IPS-NIHi7 (cell line): ENCODE data around the gene REL.
"Not testable (repeated sequence)": the region's sequence is repeated elsewhere in the genome, so short reads cannot be mapped to it uniquely, and the experiment has no call there.

Experiments used
- DNase-seq: peaks from one replicate; pipeline ENCODE4 v3.0.0; 2012; ENCODE audit warnings: mixed read lengths; ENCODE audit errors: extremely low spot score

The REL gene

DNA sequence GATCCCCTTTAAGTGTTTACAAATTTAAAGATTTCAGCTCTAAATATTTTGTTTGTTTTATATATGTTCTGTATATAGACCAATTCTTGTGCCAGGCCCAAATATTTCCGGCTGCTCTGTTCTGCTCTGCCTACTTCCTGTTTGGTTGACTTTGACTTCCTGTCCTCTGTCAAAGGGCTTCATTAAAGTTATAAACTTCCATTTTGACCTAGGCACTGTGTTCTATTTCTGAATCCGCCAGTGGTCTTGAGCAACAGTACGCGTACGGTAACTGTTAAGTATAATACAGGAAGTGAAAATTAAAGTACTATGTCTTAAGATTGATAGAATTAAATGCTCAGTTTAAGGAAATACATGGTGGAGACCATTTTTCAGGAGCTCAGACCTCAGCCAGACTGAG, 13.5 kb upstream of the REL start:
- DNase-seq = no peak

DNA sequence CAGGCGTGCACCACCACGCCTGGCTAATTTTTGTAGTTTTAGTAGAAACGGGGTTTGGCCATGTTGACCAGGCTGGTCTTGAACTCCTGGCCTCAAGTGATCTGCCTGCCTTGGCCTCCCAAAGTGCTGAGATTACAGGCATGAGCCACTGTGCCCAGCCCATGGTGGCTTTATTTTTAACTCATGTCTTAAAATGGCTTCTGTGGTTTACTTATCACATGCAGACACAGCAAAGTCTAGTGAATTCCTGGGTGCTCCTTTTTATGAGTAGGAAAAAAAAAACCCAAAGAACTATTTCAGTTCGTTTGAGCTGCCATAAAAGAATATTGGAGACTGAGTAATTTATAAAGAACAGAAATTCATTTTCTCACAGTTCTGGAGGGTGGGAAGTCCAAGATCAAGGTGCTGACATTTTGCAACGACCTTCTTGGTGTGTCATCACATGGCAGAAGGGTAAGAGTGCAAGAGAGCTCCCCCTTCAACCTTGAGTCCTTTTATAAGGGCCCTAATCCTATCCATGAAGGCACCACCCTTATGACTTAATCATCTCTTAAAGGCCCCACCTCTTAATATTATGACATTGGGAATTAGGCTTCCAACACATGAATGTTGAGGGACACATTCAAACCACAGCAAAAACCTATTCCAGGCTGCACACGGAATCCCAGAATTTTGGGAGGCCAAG, 12.6 kb upstream of the REL start:
- DNase-seq = no peak

DNA sequence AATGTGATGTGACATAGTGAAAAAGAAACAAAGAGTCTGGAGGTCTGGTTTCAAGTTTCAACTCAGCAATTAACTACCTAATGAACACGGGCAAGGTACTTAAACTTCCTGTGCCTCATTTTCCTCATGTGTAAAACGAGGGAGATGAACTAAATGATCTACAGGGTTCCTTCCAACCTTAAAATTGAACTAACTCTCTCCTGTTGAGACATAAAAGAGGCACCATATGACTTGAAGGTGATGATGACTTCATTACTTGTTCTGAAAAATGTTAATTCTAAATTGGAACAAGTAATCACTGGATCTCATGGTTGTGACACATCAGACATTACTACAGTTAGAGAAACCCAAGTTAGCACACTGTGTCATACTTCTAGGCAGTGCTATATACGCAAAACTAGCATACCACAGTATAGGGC, 8.9 kb upstream of the REL start:
- no peak for DNase-seq

DNA sequence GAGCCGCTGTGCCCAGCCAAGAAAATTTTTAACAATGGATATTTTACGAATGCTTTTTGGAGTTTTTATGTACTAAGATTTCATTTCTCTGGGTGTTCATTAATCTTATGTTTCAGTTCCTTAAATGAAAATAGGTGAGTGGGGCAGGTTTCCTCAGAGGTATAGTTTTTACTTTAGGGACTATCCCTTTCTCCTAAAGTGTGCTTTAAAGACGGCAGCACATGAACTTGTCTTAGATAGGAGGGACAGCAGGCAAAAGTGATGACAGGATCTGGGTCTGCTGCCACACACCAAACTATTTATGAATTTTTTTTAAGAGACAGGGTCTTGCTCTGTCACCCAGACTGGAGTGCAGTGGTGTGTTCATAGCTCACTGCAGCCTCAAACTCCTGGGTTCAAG, 8.0 kb upstream of the REL start:
- DNase-seq = no peak

DNA sequence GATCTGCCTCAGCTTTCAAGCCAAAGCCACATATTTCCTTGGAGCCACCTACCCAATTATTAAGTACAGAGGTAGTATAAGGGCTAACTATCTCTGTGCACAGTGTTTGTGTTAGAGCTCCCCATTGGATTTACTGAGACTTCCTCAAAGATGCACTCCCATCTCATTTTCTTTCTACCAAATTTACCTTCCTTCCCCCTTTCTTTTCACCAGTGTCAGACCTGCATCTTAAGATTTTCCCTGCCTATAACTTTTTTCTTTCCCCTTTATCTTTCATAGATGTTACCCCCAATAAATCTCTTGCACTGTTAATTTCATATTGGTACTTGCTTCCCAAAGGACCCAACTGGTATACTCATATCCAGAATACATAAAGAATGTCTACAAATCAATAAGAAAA, 5.9 kb upstream of the REL start:
- DNase-seq = no peak

DNA sequence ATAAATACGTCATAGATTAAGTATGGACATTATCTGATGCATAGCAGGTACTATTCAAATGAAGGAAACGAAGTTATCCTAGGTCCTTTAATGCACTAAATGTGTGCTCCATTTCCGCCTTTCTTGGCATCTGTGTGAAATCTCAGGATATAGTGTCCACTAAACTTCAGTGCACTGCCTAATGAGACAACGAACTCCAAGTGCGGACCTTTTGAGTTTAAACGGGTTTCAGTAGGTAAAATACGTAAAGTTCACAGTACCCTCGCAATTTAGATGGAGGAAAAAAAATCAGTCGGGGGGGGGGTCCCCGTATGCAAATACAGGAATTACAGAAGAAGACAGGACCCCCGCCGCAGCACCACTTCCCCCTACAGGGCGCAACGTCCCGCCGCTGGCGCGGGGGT, 729 bp upstream of the REL start:
- DNase-seq = no peak

DNA sequence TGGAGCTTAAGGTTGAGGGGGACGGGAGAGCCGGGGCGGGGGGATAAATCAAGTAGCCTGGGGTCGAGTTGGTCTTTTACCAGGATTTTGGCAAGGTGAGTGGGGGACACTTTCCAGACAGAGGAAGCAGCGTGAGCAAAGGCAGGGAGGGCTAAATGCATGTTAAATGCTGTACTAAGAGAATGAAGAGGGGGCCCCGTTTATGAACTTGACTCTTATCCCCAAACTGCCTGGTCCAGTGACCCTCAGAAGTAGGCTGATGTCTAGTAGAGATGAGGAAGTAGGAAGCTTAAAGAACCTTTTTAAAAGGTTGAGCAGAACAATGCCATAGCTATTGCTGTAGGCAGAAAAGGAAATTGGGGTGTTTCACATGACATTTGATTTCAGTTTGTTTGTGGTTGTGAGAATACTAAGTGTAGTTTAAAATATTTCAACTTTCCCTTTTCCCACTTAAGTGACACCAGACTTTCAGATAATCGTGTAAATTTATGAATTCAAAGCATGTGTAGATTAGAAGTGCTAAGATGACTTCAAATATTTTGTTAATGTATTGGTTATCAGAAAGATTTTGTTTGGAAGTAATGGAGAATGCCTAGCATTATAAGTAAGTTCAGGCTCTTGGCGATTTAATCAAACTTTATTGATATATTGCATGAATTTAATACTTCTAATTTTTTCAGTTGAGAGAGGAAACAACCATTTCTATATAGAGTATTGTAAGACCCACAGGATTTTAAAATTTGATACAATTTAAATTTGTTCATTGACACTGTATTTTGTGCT, 1.8 kb downstream of the REL start:
- no peak for DNase-seq

DNA sequence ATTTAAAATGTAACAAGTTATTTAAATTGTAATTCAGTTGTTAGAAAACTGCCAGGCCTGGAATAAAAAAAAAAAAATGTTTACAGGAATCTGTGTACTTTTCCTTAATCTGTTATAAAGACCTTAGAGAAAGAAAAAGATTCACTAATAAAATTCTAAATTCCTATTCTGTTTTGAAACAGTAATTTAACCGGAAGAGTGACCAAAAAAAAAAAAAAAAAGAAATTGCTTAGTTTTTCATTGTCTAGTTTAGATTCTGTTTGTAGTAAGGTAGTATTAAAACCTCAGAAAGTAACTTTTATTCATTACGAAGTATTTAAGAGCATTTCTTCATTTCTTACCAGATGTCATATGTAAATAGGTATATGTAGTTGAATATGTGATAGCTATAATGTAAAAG, 2.5 kb downstream of the REL start:
- no peak for DNase-seq

DNA sequence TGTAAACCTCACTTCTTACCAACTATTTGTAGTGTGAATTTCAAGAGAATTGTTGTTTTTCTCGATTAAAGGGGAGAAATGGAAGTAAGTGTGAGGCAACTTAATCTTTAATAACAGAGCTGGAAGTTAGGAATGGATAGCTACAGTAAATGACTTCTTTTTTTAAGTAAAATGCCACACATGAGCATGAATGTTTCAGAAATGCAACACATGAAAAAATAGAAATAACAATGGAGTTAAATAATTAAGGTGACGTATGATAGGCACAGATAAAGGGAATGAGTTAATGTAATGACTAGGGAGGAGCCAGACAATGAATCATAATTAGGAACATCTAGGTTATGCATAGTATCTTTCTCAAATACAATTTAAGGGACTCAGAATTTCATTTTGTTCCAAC, 3.4 kb downstream of the REL start:
- no peak for DNase-seq

DNA sequence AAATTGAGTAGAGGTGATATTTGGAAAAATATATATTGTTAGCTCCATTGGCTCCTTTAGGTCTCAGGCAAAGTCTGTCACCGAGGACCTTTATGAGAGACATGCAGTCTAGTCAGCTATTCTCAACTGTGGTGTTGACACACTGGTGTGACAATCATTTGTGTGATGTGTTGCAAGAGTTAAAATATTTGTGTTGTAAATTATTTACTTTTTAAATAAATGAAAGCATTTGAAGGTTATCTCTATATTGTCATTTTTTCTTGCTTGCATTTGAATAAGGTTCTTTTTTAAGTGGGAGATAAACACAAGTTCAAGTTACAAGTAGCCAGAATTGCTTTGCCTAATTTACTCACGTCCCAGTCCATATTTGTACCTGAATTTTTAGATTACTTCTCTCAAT, 4.3 kb downstream of the REL start:
- no peak for DNase-seq

DNA sequence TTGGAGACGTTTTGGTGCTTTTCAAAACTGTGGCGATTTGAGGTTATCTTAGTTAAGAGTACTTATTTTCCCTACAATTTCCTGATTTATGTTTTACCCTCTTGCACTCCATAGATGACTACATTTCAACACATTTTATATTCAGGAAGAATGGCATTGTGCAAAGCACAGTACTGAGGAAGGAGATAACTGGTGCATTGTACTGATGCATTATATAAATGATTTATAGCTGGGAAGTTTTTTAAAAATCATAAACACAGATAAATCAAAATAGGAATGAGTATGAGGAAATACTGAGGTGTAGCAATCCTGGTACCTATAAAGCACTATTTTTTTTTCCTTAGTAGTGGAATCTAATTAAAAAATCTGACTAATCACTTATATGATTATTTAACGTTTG, 5.6 kb downstream of the REL start:
- DNase-seq = no peak

DNA sequence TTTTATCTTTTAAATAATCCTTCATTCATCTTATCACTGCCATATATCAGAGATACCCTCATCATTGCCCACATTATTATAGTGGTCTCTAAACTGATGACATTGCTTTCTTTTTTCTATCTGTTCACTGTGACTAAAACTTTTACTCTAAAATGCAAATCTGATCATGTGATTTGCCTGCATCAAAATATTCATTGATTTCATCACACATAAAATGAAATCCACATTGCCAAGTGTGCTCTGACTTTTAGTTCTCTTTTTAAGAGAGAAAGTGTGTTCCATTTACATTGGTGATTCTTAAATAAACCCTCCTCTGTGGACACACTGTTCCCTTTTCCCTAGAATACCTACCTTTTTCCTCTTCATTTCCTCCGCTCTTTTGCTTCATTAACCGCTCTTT, 7.5 kb downstream of the REL start:
- no peak for DNase-seq

DNA sequence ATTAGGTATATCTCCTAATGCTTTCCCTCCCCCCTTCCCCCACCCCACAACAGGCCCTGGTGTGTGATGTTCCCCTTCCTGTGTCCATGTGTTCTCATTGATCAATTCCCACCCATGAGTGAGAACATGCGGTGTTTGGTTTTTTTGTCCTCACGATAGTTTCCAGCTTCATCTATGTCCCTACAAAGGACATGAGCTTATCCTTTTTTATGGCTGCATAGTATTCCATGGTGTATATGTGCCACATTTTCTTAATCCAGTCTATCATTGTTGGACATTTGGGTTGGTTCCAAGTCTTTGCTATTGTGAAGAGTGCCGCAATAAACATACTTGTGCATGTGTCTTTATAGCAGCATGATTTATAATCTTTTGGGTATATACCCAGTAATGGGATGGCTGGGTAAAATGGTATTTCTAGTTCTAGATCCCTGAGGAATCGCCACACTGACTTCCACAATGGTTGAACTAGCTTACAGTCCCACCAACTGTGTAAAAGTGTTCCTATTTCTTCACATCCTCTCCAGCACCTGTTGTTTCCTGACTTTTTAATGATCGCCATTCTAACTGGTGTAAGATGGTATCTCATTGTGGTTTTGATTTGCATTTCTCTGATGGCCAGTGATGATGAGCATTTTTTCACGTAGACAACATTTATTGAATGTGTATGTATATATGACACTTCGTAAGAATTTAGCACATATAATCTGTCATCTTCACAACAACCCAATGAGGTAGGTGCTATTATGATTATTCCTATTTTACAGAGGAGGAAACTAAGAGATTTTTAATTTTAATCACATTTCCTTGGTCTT, 8.4 kb downstream of the REL start:
- DNase-seq = not testable (repeated sequence)

DNA sequence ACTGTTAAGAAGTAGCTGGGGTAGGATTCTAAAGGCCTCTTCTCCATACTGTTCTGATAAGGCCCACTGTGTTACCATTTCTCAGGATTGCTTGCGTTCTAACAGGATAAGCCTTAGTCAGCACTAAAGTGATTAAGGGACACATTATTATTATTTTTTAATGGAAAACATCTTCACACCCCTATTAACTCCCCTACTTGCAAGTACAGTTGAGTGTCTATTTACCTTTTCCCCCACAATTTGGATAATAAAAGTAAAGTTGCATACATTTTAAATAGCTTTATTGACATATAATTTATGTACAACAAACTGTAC, 9.0 kb downstream of the REL start:
- no peak for DNase-seq

DNA sequence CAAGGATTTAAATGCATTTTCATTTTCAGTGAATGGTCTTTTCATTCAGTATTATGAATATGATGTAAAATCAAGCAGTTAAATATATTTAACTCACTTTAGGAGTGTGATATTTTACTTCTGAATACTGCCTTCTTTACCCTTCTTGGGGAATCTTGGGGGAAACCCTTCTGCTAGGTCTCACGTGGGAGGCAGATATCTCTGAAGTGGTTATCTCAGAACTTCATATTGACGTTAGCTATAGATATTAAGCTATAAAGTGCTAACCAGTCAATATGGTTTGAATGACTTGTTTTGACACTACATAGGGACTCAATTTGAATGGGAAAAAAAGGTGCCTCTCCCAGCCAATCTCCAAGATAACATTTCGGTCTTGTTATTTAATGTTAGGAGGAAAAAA, 9.8 kb downstream of the REL start:
- DNase-seq = no peak

DNA sequence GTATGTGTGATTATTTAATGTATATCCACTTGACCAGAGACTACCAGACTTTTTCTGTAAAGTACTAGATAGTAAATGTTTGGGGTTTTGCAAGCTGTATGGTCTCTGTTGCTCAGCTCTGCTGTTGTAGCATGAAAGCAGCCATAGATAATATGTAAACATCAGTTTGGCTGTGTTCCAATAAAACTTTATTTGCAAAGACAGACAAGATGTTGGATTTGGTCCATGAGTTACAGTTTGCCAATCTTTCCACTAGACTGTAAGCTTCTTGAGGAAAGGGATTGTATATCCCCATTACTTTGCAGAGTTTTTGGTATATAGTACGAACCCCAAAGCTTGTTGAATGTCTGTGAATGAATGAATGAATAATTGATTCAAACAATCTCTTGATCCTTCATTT, 17.2 kb downstream of the REL start:
- DNase-seq = no peak

DNA sequence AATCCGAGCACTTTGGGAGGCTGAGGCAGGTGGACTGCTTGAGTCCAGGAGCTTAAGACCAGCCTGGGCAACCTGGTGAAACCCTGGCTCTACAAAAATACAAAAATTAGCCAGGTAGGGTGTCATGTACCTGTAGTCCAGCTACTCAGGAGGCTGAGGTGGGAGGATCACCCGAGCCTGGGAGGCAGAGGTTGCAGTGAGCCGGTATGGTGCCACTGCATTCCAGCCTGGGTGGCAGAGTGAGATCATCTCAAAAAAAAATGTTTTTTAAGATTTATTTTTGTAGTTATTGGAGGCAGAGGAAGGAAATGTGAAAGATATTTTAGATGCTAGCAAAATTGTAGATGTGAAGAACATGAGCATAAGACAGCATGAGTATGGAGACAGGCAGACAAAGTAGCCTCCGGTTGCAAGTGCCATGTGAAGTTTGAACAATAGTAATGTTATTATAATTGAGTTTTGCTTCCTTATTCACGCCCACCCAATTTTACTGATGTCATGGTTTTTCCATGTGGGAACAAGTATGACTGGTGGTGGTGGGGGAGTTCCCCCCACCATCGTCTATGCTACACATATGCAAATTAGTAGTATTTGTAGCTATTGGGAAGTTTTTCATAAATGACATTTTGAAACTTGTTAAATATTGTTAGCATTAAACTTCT, 18.0 kb downstream of the REL start:
- DNase-seq = no peak

DNA sequence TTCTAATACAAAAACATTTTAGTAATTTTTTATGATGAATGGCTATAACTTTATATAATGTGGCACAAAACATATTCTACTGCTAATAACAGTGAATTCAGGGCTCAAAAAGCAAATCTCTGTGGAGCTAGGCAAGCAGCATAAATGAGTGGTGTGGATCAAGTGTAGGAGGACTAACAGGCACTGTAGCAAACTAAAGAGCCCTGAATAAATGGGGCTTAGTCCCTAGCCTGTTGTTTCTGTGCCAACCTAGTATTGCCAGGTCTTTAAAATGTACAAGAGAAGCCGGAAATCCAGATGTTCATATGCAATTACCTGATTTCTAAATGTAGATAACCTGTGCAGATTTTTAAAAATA, 18.5 kb downstream of the REL start:
- no peak for DNase-seq

DNA sequence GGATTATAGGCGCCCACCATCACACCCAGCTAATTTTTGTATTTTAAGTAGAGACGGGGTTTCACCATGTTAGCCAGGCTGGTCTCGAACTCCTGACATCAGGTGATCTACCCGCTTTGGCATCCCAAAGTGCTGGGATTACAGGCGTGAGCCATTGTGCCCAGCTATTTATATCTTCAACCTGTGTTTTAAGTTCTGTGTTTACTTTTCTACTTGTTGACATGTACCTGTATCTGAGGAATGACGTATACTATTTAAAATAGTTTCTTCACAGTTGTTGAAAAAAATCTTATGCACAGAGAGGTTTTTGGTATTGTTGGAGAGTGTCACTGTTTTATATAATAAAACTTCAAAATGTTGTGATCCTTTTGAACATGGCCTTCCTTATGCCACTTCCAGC, 19.9 kb downstream of the REL start:
- DNase-seq = not testable (repeated sequence)

DNA sequence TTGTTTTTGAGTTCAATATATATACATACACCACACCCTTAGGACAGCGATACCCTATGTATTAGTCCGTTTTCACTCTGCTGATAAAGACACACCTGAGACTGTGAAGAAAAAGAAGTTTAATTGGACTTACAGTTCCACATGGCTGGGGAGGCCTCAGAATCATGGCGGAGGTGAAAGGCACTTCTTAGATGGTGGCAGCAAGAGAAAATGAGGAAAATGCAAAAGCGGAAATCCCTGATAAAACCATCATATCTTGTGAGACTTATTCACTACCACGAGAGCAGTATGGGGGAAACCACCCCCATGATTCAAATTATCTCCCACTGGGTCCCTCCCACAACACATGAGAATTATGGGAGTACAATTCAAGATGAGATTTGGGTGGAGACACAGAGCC, 24.5 kb downstream of the REL start:
- not testable (repeated sequence) for DNase-seq

DNA sequence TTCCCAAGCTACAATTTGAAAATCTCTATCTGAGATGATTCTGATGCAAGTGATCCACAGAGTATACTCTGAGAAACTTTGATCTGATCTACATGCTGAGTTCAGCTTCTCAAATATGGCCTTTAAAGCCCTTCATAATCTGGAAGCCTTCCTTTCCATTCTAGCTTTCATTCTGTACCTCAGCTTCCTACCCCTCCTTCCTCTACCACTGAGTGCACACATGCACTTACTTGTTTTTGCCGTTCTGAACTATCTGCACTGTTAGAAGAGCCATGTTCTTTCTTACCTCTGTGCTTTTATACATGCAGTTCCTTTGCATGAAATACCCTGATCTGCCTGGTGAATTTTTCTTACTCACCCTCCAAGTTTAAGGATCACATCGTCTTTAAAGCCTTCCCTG, 25.0 kb downstream of the REL start:
- no peak for DNase-seq

DNA sequence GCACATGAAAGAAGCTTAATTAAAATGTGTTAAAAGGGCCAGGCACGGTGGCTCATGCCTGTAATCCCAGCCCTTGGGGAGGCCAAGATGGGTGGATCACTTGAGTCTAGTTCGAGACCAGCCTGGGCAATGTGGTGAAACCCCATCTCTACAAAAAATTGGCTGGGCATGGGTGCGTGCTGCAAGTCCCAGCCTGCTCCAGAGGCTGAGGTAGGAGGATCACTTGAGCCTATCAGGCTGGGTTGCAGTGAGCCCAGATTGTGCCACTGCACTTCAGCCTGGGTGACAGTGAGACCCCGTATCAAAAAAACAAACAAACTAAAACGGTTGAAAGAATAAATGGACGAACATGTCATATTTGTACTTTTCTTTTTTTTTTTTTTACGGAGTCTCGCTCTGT, 26.0 kb downstream of the REL start:
- DNase-seq = no peak
